DMS53 treated with DMSO at 0.1 percent for 48 hours (cell line): ENCODE data around the gene MYO5C.

Experiments
- DNase-seq: peaks from one replicate; lab custom pipeline; 2025; ENCODE audit not compliant: unreplicated experiment; lab: John Stamatoyannopoulos, UW

The MYO5C gene

GRCh38 chr15:52150871-52151270 lies 144.7 kb downstream of the MYO5C start:
- DNase-seq = no peak

GRCh38 chr15:52150043-52150825 lies 145.4 kb downstream of the MYO5C start:
- DNase-seq = no peak

GRCh38 chr15:52148403-52148802 lies 147.2 kb downstream of the MYO5C start:
- no peak for DNase-seq

- no peak for DNase-seq
Observed at GRCh38 chr15:52146776-52147175, 148.8 kb downstream of the MYO5C start.

GRCh38 chr15:52146261-52146660 lies 149.3 kb downstream of the MYO5C start:
- DNase-seq = no peak

GRCh38 chr15:52144656-52145178 lies 150.9 kb downstream of the MYO5C start:
- DNase-seq = no peak

- no peak for DNase-seq
Observed at GRCh38 chr15:52143873-52144272, 151.7 kb downstream of the MYO5C start.
